HG02588 (cell line): Measurements from ENCODE around the gene KIAA1328.

Experiments
- ATAC-seq: cut with Tn5 transposase; IDR thresholded peaks from one replicate; pipeline ENCODE4 v1.9.1; 2021; ENCODE audit warnings: mild to moderate bottlenecking, moderate library complexity; ENCODE audit not compliant: unreplicated experiment

Gene KIAA1328

DNA sequence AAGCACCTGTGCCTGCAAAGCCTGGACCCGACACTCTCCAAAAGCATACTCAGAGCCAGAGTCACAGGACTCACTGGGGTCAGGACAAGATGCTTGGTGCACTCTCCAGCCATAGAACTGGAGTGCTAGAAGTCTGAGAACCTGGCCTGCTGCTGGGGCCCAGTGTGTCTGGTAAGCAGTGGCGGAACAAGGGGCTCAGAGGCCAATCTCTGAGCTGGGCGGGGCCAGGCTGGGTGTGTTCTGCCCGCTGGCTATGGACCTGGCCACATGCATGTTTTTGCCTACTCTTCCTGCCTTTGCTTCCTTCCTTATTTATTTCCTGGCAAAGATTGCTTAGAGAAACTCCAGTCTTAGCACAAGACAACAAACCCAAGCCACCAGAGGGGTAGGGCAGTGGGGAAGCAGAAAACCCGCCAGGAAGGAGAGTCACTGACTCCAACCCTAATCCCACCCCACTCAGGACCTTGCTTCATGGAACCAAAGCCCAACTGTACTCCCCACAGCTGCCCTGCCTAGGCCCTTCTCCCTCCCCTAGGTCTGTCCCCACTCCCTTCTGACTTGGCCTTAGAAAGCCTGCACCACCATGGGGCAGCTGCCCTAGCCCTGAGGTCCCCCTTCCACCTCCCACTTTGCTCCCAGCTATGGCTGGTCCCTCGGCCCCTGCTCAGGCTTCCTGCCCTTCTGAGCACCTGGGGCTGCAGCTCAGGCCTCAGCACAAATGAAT lies 421.1 kb downstream of the KIAA1328 start:
- no peak for ATAC-seq

DNA sequence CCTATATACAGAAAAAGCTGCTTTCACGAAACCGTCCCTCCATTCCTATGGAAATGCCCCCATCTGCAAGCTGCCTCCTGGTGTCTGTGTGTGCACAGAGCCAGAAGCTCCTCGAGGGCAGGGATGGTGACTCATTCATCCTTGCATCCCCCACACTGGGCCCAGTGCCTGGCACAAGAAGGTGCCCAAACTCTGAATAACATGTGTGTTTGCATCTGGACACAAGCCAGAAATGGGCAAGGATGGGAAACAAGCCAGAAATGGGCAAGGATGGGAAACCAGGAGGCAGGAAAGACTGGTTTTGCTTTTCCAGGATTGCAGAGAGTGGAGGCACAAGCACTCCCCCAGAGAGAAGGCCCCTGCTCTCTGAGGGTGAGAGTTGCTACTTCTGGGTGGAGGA lies 422.8 kb downstream of the KIAA1328 start:
- no peak for ATAC-seq

DNA sequence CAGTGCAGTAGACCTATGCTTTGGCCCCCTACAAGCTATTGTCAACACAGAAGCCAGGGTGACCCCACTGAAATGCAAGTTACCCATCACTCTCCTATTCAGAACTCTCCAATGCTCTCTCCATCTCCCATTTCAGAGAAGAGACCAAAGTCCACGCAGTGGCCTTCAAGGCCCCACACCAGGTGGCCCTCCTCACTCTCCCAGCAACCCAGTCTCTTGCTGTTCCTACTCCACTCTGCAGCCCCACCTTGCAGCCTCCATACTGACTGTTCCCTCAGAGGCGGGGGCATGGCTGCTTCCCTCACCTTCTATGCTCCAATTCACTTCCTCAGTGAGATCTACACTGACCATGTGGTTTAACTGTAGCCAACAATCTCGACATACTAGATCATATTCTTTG lies 423.4 kb downstream of the KIAA1328 start:
- ATAC-seq: no peak

DNA sequence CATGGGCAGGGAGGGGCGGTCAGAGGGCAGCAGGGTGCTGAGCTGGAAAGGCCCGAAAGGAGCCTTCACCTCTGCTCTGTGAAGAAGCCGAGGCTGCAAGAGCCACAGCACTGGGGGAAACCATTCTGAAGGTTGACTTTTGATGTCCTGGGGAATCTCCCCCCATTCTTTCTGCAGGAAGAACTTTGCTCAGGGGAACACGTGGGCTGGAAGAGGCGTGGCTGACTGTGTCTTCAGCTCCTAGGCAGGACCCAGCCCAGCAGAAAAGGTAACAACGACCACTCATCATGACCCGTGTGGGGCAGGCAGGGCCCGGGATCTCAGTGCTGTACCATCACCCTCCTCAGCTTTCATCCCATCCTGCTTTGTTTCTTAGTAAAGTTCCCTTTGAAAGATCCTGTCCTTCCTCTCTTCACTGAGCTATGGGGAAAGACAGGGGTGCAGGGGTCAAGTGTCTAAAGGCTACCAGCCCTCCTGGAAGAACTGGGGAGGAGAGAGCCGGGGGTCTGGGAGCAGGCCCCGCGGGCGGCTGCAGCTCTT lies 424.0 kb downstream of the KIAA1328 start:
- ATAC-seq: no peak

DNA sequence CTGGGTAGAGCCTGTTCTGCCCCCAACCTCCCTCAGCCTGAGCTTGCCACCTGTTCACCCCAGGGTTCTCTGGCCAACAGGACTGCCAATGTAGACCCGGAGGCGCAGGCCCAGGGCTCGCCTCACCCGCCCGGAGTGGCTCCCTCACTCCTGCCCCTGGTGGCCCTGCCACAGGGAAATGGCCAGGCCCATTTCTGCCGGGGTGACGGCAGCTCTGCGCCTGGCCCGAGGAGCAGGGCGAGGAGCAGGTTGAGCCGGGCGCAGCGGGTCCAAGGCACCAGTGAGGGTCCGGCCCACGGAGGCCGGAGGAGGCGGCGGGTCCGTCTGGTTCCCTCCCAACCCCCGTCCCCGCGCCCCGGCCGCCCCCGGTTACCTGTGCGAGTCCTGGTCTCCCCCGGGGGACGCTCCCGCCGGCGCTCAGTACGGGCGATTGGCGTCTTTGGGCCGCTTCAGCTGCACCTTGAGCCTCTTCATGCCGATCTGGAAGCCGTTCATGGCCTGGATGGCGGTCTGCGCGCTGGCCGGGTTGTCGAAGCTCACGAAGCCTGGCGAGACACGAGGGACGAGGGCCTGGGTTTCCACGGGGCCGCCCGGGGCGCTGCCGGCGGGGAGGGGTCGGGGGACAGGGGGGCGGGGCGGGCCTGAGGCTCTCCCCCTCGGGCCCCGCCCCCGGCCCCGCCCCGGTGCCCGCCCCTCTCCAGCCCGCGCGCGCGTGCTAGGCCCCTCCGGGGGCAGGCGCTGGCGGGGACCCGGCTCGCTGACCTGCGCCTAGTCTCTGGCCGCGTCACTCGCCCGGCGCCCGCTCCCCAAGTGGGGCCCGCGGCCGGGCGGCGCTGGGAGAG lies 424.7 kb downstream of the KIAA1328 start:
- no peak for ATAC-seq

DNA sequence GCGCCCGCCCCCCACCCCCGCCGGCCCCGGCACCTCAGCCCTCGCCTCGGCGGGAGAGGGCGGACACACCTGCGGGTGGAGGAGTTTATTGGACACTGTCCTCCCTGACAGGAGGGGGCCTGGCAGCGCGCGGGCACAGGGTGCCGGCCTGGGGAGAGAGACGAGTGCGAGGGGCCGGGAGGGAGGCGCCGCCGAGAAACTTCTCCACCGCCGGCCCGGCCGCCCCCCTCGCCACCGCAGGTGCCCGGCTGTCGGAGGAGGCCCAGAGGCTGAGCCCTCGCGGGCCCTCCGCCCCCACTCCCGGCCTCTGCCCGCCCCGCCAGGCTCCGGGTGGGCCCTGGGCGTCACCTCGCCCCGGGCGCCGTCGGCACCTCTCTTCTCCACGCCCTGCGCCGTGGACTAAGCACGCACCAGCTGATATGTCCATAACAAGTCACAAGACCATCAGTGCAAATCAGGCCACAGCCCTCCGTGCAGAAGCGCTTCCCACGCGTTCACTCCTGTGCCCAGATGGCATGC lies 425.4 kb downstream of the KIAA1328 start:
- ATAC-seq: no peak

DNA sequence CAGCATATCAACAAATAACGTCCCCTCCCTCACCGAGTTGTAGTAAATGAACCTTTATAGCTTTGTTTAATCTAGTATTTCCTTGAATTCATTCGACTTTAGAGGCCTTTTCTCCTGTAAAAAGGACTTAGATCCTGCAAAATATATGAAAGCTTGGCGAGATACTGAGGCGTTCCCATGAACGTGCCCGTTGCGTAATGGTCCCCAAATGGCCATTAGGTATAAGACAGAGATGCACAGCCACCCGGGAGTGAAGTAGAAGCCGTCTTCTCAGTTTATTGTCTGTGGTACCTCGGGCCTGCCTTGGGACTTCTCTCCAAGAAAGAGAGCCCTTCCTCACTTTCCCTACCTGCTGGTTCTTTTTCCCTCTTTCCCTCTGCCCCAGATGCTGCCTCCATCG lies 426.0 kb downstream of the KIAA1328 start:
- no peak for ATAC-seq

DNA sequence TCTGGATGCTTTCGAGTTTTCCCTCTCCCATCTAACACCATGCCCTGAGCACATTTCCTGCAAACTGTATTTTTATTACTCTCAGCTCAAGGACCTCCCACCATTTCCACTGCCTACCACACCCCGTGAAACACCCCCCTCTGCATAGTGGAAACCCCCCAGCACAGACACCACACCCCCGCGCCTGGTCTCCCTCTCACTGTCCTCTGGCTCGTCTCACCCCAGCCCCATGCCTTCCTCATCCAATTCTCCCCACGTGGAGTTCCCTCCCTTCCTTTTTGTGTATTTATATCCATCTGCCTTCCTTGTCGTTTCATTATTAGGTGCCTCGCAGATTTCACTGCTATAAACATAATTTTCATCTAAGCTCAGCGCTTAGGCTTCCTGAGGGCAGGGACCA lies 429.2 kb downstream of the KIAA1328 start:
- no peak for ATAC-seq

DNA sequence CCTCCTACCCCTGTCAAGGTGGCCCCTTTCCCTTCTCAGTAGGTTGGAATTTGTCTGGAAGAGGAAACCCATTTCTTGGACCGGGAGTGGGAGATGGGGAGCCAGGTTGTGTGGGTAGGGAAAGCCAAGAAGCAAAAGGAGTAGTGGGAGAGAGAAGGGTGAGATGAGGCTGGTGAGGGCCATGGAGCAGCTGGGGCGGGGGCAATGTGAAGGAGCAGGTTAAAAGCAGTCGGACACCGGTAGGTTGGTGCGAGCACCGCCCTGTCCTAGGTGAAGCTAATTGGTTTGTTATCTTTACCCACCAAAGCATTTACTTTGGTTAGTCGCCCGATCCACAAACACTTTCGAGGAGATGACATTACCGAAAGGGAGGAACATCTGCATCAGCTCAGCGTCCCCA lies 429.9 kb downstream of the KIAA1328 start:
- no peak for ATAC-seq

DNA sequence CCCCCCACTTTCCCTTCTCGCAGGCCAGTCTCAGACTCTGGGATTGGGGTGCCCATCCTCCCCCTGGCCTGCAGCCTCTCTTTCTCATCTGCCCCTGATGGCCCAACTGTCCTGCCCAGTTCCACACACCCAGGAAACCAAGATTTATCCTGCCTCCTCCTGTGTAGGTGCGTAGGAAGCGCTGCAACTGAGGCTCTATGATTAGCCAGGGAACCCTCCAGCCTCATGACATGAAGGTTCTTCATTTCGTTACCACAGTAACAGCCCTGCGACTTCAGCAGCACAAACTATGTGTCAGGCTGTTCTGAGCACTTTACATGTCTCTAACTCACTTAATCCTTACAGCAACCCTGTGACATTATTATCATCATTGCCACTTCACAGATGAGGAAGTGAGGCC lies 430.8 kb downstream of the KIAA1328 start:
- no peak for ATAC-seq

DNA sequence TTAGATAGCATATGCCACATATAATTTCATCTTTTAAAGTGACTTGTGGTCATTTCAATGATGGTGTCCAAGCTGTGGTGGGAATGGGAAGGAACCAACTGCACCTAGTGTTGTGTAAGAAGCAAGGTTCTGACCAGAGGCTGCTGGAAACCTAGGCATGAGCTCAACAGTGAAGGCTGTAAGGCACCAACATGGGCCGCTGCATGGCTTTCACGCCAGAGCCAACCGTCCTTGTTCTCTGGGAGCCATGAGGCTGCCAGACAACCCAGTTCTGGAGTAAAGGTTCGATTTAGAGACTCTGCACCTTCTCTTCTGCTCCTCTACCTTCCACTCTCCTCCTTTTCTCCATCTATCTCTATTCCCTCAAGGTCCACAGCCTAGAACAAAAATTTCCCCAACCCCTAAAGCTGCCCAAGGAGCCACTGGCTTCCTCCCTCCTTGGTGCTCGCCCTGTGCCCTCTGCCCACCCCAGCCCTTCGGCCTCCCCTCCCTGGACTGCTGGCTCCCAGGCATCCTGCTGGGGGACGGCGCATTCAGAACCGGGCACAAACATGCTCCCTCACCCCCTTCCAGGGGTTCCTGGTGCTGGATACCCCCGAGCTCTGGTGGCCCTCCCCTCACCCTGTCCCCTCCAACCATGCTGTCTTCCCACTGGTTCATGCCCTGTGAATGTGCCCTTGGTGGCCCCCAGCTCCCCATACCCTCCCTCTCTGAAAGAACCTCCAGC lies 431.6 kb downstream of the KIAA1328 start:
- ATAC-seq: no peak

DNA sequence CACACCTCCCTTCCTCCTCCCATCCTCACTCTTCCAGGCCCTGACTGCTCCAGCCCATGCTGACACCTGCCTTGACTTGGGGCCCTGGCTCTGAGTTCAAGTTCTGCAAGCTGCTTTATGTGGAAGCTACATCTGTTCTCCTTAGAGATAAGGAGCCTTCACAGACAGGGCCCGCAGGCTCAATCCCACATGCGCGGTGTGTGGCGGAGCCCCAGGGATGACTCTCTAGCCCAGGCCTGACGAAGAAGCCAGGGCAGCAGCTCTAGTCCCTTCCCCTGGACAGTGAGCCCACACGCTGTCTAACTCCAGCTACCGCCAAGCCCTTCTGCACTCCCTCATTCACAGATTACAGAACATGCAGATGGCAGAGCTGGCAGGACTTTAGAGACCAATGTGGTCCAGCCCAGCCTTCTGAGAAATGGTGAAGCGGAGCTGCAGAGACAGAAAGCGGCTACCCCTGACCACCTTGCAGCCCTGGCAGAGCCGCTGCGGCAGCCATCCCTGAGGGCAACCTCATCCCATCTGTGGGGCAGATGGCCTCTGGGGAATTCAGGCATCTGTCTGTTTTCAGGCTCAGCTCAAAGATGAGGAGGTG lies 432.4 kb downstream of the KIAA1328 start:
- ATAC-seq: no peak

DNA sequence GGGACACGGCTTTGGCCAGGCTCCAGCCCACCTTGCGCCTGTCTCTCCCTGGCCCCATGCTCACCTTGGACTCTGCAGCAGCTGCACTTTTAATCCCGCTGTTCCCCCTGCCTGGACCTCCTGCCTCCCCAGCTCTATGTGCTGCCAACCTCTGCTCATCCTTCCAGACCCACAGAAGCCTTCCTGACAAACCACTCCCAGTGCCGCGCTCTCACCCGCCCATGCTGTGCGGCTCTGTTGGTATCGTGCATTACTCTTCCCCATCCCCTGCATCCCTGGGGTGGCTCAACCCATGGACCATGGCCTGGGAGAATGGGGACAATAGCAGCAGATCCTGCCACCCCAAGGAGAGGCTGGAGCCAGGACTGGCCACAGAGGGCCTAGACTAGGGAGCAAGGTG lies 433.1 kb downstream of the KIAA1328 start:
- ATAC-seq: no peak

DNA sequence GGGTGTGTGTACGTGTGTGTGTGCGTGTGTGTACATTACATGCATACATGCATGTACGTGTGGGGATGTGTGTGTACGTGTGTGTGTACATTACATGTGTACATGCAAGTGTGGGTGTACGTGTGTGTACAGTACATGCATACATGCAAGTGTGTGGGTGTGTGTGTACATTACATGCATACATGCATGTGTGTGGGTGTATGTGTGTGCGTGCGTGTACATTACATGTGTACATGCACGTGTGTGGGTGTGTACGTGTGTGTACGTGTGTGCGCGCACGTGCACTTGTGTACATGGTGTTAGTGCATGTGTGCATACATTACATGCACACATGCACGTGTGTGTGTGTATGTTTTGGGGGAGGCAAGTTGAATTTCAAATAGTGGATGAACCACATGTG lies 436.0 kb downstream of the KIAA1328 start:
- no peak for ATAC-seq

DNA sequence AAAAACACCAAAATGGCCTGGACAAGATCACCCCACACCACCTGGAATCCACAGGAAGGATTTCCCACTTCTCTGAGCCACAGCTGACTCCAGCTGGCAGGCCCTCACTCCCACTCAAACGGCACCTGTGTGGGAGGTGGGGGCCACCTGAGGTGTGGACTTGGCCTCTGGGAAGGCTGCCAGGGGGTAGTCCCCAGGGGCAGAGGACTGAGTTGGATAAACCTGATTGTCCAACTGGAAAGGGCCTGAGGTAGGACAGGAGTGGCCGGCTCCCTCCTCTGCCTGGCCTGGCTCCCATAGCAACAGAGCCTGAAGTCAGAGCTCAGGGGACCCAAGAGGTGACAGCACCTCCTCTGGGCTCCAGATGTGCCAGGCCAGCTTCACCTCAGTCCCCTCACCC lies 436.5 kb downstream of the KIAA1328 start:
- ATAC-seq: no peak

DNA sequence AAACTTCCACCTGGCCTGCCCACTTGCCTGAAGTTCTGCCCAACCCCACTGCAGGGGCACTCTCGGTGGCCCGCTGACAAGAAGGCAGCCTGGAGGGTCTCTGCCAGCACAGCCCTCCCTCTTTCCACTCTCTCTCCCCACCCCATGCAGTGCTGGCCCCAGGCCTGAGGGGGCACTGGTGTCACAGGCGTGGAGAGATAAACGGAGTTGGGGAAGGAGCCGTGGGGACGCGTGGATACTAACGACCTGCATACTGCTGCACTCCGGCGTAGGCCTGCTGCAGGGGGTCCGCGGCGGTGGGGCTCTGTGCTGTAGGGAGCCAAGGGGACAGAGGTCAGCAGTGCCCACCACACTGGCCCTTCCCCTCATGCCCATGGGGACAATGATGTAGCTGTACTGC lies 437.4 kb downstream of the KIAA1328 start:
- no peak for ATAC-seq

DNA sequence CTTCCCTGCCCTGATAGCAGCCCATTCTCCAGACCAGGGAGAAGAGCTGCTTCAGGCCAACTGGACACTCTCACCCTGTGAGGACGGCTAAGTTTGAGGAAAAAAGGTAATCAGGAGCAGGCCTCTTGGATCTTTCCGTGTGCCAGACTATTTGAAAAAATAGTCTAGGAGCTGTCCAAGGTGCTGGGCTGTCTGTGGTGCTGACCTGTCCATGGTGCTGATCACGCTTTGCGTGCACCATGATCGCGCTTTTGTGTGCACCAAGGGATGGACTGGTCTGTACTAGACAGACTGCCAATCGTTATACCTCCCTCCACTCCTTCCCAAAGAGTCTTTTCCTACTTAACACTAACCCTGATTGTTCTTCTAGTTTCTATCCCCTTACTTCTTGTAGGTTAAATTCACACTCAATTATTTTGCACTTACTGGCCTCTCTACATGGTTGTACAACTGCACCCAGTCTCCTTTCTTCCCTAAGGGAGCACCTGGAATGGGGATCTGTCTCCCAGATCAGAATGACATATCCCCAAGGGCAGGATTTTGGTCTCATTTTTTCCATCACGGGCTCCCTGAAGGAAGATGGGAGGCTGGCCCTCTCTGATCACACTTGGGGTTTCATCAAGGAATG lies 441.2 kb downstream of the KIAA1328 start:
- ATAC-seq: no peak

DNA sequence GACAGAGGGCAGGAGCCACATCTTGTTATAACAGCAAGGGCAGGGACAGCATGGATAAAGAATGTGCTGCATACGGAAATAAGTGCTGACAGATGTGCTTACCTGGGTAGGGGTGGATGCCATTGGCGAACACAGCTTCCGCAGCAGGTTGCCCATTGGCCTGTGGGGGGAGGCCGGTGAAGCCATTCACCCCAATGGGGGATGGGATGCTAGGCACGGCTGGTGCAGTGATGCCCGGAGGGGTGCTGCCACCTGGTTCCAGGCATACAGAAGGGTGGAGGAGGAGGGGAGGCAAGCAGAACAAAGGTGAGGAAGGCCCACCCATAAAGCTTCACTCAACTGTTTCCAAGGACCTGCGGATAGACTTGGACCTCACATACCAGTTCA lies 441.7 kb downstream of the KIAA1328 start:
- no peak for ATAC-seq

DNA sequence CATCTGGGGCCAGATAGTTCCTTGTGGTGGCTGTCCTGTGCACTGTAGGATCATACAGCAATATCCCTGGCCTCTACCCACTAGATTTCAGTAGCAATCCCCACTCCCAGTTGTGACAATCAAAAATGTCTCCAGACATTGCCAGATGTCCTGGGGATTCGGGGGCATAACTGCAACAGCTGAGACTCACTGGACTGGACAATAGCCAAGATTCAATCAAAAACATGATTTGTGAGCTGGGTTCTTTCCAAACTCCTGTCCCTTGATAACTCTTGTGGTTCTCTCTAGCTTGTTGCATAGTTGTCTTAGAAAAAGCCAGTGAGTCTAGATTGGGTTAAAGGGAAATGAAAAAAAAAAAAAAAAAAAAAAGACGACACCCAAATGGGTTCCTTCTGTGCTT lies 443.3 kb downstream of the KIAA1328 start:
- ATAC-seq: no peak

DNA sequence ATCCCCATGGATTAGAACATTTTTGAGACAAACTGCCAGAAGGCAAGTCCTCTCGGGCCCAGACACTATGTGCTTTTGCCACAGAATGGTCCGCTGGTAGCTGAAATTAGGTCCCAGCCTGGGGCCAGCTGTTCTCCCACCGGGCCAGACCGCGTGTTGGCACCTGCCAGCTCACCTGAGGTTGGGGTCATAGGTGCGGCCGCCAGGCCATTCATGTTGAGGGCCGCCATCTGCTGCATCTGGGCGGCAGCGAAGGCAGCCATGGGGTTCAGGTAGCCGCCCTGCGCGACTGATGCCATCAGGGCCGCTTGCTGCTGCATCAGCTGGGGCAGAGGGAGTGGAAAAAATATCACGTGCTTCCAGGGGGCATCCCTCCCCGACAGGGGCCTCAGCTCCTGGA lies 443.9 kb downstream of the KIAA1328 start:
- ATAC-seq: no peak
